CD8-positive, alpha-beta memory T cell (primary cell): ENCODE data around the gene MASP1. TPM values are rescaled to one million over a fixed set of nuclear protein-coding genes. Genes with fewer than 3 reads are reported as not detected.

ENCODE experiments used
- CTCF ChIA-PET: fragments of 350-600 bp; sonication (Branson Sonifier 250); formaldehyde crosslinking; loops from one replicate; lab custom pipeline; 2021; ENCODE audit warnings: antibody characterized with exemption; lab: Charles Lee
- POLR2A ChIA-PET: fragments of 350-600 bp; sonication (Branson Sonifier 250); formaldehyde crosslinking; loops from one replicate; lab custom pipeline; 2021; ENCODE audit warnings: antibody characterized with exemption; lab: Charles Lee
- DNase-seq, 5 donors: peaks; one replicate each; pipeline versions ENCODE4 v3.0.0 to v3.0.0-alpha.2; 2020 to 2022; ENCODE audit warnings: mixed read lengths in 1 of 5
- H3K27ac ChIP-seq: one replicate; pipeline ENCODE4 v1.7.0; 2013; ENCODE audit warnings: low read depth, mild to moderate bottlenecking, low read length, moderate library complexity
- H3K27me3 ChIP-seq: 2 replicates; pipeline ENCODE4 v1.7.0; 2013; ENCODE audit warnings: low read length, mild to moderate bottlenecking; ENCODE audit not compliant: insufficient read depth, poor library complexity, severe bottlenecking
- H3K36me3 ChIP-seq: 2 replicates; pipeline ENCODE4 v1.7.0; 2013; ENCODE audit warnings: mild to moderate bottlenecking, low read length, moderate library complexity; ENCODE audit not compliant: insufficient read depth
- H3K4me1 ChIP-seq: 2 replicates; pipeline ENCODE4 v1.7.0; 2013; ENCODE audit warnings: mild to moderate bottlenecking, low read length, moderate library complexity; ENCODE audit not compliant: insufficient read depth
- H3K4me3 ChIP-seq: 2 replicates; pipeline ENCODE4 v1.7.0; 2013; ENCODE audit warnings: mild to moderate bottlenecking, low read length
- H3K9me3 ChIP-seq: 2 replicates; pipeline ENCODE4 v1.7.0; 2013; ENCODE audit warnings: mild to moderate bottlenecking, low read length
- H3K27ac Mint-ChIP-seq, 8 donors: one replicate each; pipeline ENCODE4 v1.8.0; 2020 to 2021; ENCODE audit warnings: mixed read lengths in 8 of 8, mild to moderate bottlenecking in 6 of 8, inconsistent platforms in 3 of 8, moderate library complexity in 3 of 8
- H3K27me3 Mint-ChIP-seq, 2 donors: one replicate each; pipeline ENCODE4 v1.8.0; 2020 to 2021; ENCODE audit warnings: mixed read lengths in 2 of 2, mild to moderate bottlenecking in 1 of 2, moderate library complexity in 1 of 2
- H3K36me3 Mint-ChIP-seq, 3 donors: one replicate each; pipeline ENCODE4 v1.8.0; 2020 to 2021; ENCODE audit warnings: mixed read lengths in 3 of 3, inconsistent platforms in 1 of 3, mild to moderate bottlenecking in 1 of 3
- H3K4me1 Mint-ChIP-seq, 3 donors: one replicate each; pipeline ENCODE4 v1.8.0; 2020 to 2021; ENCODE audit warnings: mixed read lengths in 3 of 3, inconsistent platforms in 1 of 3, mild to moderate bottlenecking in 1 of 3
- H3K4me3 Mint-ChIP-seq, 7 donors: one replicate each; pipeline ENCODE4 v1.8.0; 2020 to 2021; ENCODE audit warnings: mixed read lengths in 7 of 7, mild to moderate bottlenecking in 6 of 7, moderate library complexity in 4 of 7, inconsistent platforms in 2 of 7
- H3K9me3 Mint-ChIP-seq, 5 donors: one replicate each; pipeline ENCODE4 v1.8.0; 2020 to 2022; ENCODE audit warnings: mixed read lengths in 5 of 5, mild to moderate bottlenecking in 3 of 5, moderate library complexity in 2 of 5, inconsistent platforms in 1 of 5
- polyA plus RNA-seq: library from polyadenylated mRNA; unstranded; fragments of 300-500 nt; fragmentation: Illumina TruSeq; gene quantifications from one replicate; pipeline ENCODE4 v1.2.3, GENCODE V29; 2021
- total RNA-seq, 2 experiments: library from RNA; stranded (reverse); gene quantifications; one replicate each; pipeline ENCODE4 v1.2.3, GENCODE V29; 2021

Gene MASP1
- not detected for total RNA-seq
- not detected for polyA plus RNA-seq

GRCh38 chr3:187291512-187292132 lies at the start of gene MASP1:
TSS of gene MASP1 (minus strand) at chr3:187291737. CDS start at chr3:187291632, 105 bp downstream.
- H3K4me3 ChIP-seq, result no peak within 1 kb of the TSS
- Mint-ChIP-seq H3K27ac (peak within 1 kb of the TSS in 1 of 8 donors; percentile 76), H3K9me3 (no peaks in the 10 kb centered on the region), H3K27me3 (peaks cover 8 to 29% of the 10 kb centered on the region in 2 donors), H3K36me3 (no peaks in the 10 kb centered on the region), H3K4me1 (peaks cover 0 to 3% (median 3%) of the 10 kb centered on the region in 3 donors), H3K4me3 (no peak within 1 kb of the TSS)
- no peak for DNase-seq
- H3K27ac ChIP-seq, result no peak within 1 kb of the TSS
- CTCF ChIA-PET, result no interaction called here
- no peaks in the 10 kb centered on the region for H3K27me3 ChIP-seq
- H3K4me1 ChIP-seq, result no peaks in the 10 kb centered on the region
- POLR2A ChIA-PET, result no interaction called here
- H3K9me3 ChIP-seq, result no peaks in the 10 kb centered on the region
- no peaks in the 10 kb centered on the region for H3K36me3 ChIP-seq

- Mint-ChIP-seq H3K27ac (no peak overlapping the region), H3K36me3 (no peaks in the 10 kb centered on the region), H3K27me3 (peaks cover 16 to 43% of the 10 kb centered on the region in 2 donors), H3K4me3 (no peak overlapping the region), H3K4me1 (no peaks in the 10 kb centered on the region), H3K9me3 (no peaks in the 10 kb centered on the region)
- no peak for DNase-seq
- CTCF ChIA-PET, result no interaction called here
- Histone ChIP-seq H3K27me3 (no peaks in the 10 kb centered on the region), H3K27ac (no peak overlapping the region), H3K4me1 (no peaks in the 10 kb centered on the region), H3K4me3 (no peak overlapping the region), H3K9me3 (no peaks in the 10 kb centered on the region), H3K36me3 (no peaks in the 10 kb centered on the region)
- POLR2A ChIA-PET, result no interaction called here
Measured at GRCh38 chr3:187340578-187340977, 49.0 kb upstream of the MASP1 start.

GRCh38 chr3:187336322-187336721 lies 44.8 kb upstream of the MASP1 start:
- ChIA-PET POLR2A (no interaction called here), CTCF (interaction anchor here (4.3 kb wide), 1 partner anchor 18 kb away, joined by 13 read pairs; no protein-coding TSS in a partner anchor)
- Histone ChIP-seq H3K27me3 (no peaks in the 10 kb centered on the region), H3K4me1 (no peaks in the 10 kb centered on the region), H3K9me3 (no peaks in the 10 kb centered on the region), H3K36me3 (no peaks in the 10 kb centered on the region), H3K27ac (no peak overlapping the region), H3K4me3 (no peak overlapping the region)
- H3K4me3 Mint-ChIP-seq, result no peak overlapping the region
- H3K27me3 Mint-ChIP-seq, result peaks cover 14 to 31% of the 10 kb centered on the region in 2 donors
- H3K9me3 Mint-ChIP-seq, result no peaks in the 10 kb centered on the region
- no peak for DNase-seq
- no peaks in the 10 kb centered on the region for H3K36me3 Mint-ChIP-seq
- H3K27ac Mint-ChIP-seq, result no peak overlapping the region
- H3K4me1 Mint-ChIP-seq, result no peaks in the 10 kb centered on the region

GRCh38 chr3:187334904-187335303 lies 43.4 kb upstream of the MASP1 start:
- no peaks in the 10 kb centered on the region for H3K9me3 ChIP-seq
- no peaks in the 10 kb centered on the region for H3K4me1 ChIP-seq
- H3K27me3 Mint-ChIP-seq, result peaks cover 14 to 21% of the 10 kb centered on the region in 2 donors
- no peaks in the 10 kb centered on the region for H3K9me3 Mint-ChIP-seq
- no peak overlapping the region for H3K4me3 ChIP-seq
- ChIA-PET POLR2A (no interaction called here), CTCF (interaction anchor here (4.3 kb wide), 1 partner anchor 16 kb away, joined by 13 read pairs; no protein-coding TSS in a partner anchor)
- no peaks in the 10 kb centered on the region for H3K36me3 ChIP-seq
- H3K27ac ChIP-seq, result no peak overlapping the region
- H3K27ac Mint-ChIP-seq, result peak overlapping the region in 1 of 8 donors; percentile 21
- H3K4me3 Mint-ChIP-seq, result no peak overlapping the region
- no peak for DNase-seq
- no peaks in the 10 kb centered on the region for H3K36me3 Mint-ChIP-seq
- no peaks in the 10 kb centered on the region for H3K4me1 Mint-ChIP-seq
- no peaks in the 10 kb centered on the region for H3K27me3 ChIP-seq

- ChIA-PET CTCF (interaction anchor here (1.5 kb wide), 1 partner anchor 10 kb away, joined by 4 read pairs; no protein-coding TSS in a partner anchor), POLR2A (no interaction called here)
- Histone ChIP-seq H3K4me1 (no peaks in the 10 kb centered on the region), H3K36me3 (no peaks in the 10 kb centered on the region), H3K9me3 (no peaks in the 10 kb centered on the region), H3K4me3 (no peak overlapping the region), H3K27me3 (no peaks in the 10 kb centered on the region), H3K27ac (no peak overlapping the region)
- H3K9me3 Mint-ChIP-seq, result no peaks in the 10 kb centered on the region
- peaks cover 2 to 6% of the 10 kb centered on the region in 2 donors for H3K27me3 Mint-ChIP-seq
- DNase-seq, result no peak
- H3K27ac Mint-ChIP-seq, result no peak overlapping the region
- H3K36me3 Mint-ChIP-seq, result no peaks in the 10 kb centered on the region
- H3K4me1 Mint-ChIP-seq, result no peaks in the 10 kb centered on the region
- no peak overlapping the region for H3K4me3 Mint-ChIP-seq
Measured at GRCh38 chr3:187328691-187329090, 37.2 kb upstream of the MASP1 start.

- POLR2A ChIA-PET, result interaction anchor here (0.6 kb wide), 1 partner anchor 1485 kb away, joined by 6 read pairs; no protein-coding TSS in a partner anchor
Measured at GRCh38 chr3:187327845-187328244, 36.3 kb upstream of the MASP1 start.

GRCh38 chr3:187325632-187326031 lies 34.1 kb upstream of the MASP1 start:
- Histone ChIP-seq H3K4me1 (no peaks in the 10 kb centered on the region), H3K4me3 (no peak overlapping the region), H3K27me3 (no peaks in the 10 kb centered on the region), H3K9me3 (no peaks in the 10 kb centered on the region), H3K27ac (no peak overlapping the region), H3K36me3 (no peaks in the 10 kb centered on the region)
- no peak overlapping the region for H3K4me3 Mint-ChIP-seq
- no peak for DNase-seq
- ChIA-PET POLR2A (no interaction called here), CTCF (interaction anchor here (11.8 kb wide), 1 partner anchor 352 kb away, joined by 228 read pairs; no protein-coding TSS in a partner anchor)
- peaks cover 0 to 4% (median 4%) of the 10 kb centered on the region in 3 donors for H3K4me1 Mint-ChIP-seq
- H3K36me3 Mint-ChIP-seq, result no peaks in the 10 kb centered on the region
- H3K9me3 Mint-ChIP-seq, result no peaks in the 10 kb centered on the region
- H3K27me3 Mint-ChIP-seq, result peaks cover 8 to 22% of the 10 kb centered on the region in 2 donors
- no peak overlapping the region for H3K27ac Mint-ChIP-seq

More at GRCh38 chr3:187327845-187328244, 36.3 kb upstream of the MASP1 start:
- Histone ChIP-seq H3K36me3 (no peaks in the 10 kb centered on the region), H3K4me3 (no peak overlapping the region), H3K9me3 (no peaks in the 10 kb centered on the region), H3K4me1 (no peaks in the 10 kb centered on the region), H3K27me3 (no peaks in the 10 kb centered on the region), H3K27ac (no peak overlapping the region)
- peaks cover 4 to 10% of the 10 kb centered on the region in 2 donors for H3K27me3 Mint-ChIP-seq
- no peaks in the 10 kb centered on the region for H3K36me3 Mint-ChIP-seq
- no peak for DNase-seq
- no peaks in the 10 kb centered on the region for H3K4me1 Mint-ChIP-seq
- H3K9me3 Mint-ChIP-seq, result no peaks in the 10 kb centered on the region
- no peak overlapping the region for H3K4me3 Mint-ChIP-seq
- CTCF ChIA-PET, result interaction anchor here (1.3 to 1.5 kb wide), 2 partner anchors 9 to 386 kb away, joined by 3 to 8 read pairs; no protein-coding TSS in a partner anchor
- no peak overlapping the region for H3K27ac Mint-ChIP-seq

- Histone ChIP-seq H3K36me3 (no peaks in the 10 kb centered on the region), H3K27ac (no peak overlapping the region), H3K4me1 (peaks cover 12% of the 10 kb centered on the region), H3K27me3 (peaks cover 10% of the 10 kb centered on the region), H3K9me3 (no peaks in the 10 kb centered on the region), H3K4me3 (no peak overlapping the region)
- Mint-ChIP-seq H3K4me3 (no peak overlapping the region), H3K27me3 (peaks cover 13 to 38% of the 10 kb centered on the region in 2 donors), H3K4me1 (peaks cover 15 to 18% (median 15%) of the 10 kb centered on the region in 3 donors), H3K36me3 (no peaks in the 10 kb centered on the region), H3K27ac (no peak overlapping the region), H3K9me3 (no peaks in the 10 kb centered on the region)
- no peak for DNase-seq
- POLR2A ChIA-PET, result no interaction called here
- CTCF ChIA-PET, result interaction anchor here (1.7 to 11.8 kb wide), 2 partner anchors 355 to 391 kb away, joined by 6 to 228 read pairs; no protein-coding TSS in a partner anchor
Measured at GRCh38 chr3:187323091-187323490, 31.6 kb upstream of the MASP1 start.
